DMS53 treated with DMSO at 0.1 percent for 48 hours (cell line): ENCODE data around the gene EHBP1L1.

Experiments
- DNase-seq: peaks from one replicate; lab custom pipeline; 2025; ENCODE audit not compliant: unreplicated experiment; lab: John Stamatoyannopoulos, UW

EHBP1L1 gene

DNA sequence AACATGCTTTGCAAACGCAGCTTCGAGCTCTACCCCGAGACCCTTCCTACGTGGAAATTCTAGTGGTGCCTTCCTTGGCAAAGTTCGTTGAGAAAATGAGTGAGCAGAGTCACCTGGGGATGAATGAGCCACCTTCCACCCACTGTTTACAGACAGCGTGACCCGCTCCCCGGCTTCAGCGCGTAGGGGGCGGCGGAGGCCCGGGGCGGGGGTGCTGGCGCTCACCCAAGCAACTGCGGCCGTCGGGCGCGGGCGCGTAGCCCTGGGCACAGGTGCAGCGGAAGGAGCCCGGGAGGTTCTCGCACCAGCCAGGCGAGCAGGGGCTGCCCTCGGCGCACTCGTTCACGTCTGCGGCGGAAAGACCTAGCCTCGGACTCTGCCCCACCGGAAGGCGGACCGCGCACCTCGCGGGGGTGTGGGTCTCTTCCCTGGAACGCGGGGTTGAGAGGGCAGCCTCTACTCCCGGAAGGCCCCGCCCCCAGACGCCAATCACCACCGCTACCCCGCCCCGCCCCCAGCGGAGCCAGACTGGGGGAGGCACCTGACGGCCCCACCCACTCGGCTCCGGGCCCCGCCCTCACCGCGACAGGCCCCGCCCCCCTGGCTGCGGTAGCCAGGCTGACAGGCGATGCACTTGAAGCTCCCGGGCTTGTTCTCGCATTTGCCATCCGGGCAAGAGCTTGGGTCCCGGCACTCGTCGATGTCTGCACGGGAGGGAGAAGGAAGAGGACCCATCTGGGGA, 29.5 kb upstream of the EHBP1L1 start:
- peak; percentile 95 for DNase-seq

DNA sequence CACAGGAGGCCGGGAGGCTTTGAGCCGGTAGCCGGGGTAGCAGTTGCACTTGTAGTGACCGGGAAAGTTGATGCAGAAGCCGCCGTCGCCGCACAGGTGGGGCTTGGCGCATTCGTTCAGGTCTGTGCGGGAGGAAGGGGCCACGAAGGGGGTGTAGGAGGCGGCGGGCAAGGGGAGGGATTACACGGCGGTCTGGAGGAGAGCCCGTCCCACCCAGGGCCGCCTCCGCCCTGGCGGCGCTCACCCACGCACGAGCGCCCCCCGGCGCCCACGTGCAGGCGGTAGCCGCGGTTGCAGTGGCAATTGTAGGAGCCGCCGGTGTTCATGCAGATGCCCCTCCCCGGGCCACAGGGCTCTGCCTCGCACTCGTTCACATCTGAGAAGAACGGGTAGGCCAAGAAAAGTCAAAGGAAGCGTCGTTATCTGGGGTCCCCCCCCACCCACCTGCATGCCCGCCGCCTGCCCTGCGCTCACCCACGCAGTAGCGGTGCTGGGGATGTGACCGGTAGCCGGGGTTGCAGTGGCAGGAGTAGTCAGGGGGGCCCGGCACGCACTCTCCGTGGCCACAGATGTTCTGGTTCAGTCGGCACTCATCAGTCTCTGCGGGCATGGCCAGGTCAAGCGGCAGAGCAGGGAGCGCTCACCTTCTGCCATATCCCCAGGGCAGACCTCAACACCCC, 28.3 kb upstream of the EHBP1L1 start:
- DNase-seq, result no peak

DNA sequence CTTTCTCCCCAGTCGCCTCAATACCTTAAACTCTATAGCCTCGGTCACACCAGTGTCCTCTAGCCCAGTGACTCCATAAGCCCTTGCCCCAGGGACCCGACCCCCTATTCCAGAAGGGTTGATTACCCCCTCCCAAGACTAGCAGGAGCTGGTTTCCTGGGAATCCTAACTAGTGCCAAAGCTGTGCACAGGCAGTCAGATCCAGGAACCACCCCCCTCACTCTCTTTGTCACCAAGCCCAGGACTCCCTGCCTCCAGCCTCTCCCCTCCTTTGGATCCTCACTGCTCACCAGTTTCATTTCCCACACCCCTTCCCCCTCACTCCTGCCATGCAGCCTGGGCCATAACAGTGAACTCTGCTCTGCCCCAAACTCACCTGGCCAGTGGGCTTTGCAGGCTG, 27.5 kb upstream of the EHBP1L1 start:
- DNase-seq, result no peak

DNA sequence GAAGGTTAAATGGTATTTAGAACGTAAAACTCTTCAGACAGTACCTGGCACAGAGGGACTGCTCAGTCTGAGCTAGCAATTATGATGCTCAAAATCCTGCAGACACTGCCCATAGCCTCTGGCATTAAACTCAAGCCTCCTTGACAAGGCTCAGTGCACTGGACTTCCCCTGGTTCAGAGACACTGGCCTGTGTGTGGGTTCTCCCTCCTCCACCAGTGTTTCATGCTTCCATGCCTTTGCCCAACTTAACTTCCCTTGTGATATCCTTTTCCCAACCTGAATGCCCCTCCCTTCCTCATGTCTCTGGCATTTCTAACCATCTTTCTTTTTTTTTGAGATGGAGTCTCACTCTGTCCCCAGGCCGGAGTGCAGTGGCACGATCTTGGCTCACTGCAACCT, 26.8 kb upstream of the EHBP1L1 start:
- no peak for DNase-seq

DNA sequence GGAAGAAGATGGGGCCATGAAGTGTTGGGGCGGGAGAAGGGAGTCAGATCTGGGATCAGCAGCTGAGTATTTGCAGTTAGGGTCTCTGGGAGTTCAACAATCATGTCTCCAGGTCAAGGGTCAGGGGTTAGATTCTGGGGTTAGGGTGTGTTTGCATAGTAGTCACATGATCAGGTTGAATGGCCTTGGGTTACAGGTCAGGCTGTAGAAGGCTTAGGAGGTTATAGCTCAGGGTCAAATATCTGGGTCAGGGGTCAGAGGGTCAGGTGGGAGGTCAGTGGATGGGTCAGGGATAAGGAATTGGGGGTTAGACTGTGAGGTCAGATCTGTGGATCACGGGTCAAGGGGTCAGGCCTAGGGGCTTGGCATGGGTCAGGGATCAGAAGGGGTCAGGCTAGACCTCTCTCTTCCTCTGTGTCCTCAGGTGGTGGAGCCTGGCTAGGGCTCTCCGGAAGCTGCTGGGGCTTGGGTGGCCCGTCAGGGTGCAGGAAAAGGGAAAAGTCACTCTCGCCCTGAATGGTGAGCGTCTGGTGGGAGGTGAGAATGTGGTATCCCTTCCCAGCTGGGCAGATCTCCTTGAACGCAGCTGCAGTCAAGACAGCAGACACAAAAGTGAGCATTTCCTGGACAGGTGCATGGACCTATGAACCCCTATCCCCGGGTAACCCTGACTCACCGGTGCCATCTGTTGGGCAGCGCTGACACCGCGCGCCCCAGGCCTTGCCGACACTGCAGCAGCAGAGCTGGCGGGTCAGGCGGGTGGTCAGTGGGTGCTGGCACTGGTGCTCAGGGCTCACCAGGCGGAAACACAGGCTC, 24.1 kb upstream of the EHBP1L1 start:
- peak; percentile 95 for DNase-seq

DNA sequence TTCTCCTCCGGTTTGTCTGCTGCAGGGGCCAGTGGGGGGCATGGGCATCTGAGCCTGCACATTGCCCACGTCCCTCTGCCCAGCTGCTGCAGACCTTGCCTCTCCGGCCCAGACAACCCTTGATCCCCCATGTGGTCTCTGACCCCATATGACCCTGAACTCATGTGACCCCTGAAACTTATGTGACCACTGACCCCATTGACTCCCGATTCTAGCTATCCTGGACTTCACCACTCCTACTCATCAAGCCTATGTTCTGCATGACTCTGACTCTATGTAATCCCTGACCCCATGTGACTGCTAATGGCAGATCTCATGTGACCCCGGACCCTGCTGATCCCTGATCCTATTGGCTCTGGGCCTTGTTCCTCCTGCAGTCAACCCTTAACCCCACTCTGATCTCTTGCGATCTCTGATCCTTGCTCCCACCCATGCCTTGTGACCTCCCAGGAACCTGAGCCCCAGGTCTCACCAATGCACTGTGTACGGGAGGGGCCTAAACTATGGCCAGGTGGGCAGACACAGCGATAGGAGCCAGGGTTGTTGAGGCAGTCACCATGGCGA, 23.4 kb upstream of the EHBP1L1 start:
- DNase-seq, result no peak

DNA sequence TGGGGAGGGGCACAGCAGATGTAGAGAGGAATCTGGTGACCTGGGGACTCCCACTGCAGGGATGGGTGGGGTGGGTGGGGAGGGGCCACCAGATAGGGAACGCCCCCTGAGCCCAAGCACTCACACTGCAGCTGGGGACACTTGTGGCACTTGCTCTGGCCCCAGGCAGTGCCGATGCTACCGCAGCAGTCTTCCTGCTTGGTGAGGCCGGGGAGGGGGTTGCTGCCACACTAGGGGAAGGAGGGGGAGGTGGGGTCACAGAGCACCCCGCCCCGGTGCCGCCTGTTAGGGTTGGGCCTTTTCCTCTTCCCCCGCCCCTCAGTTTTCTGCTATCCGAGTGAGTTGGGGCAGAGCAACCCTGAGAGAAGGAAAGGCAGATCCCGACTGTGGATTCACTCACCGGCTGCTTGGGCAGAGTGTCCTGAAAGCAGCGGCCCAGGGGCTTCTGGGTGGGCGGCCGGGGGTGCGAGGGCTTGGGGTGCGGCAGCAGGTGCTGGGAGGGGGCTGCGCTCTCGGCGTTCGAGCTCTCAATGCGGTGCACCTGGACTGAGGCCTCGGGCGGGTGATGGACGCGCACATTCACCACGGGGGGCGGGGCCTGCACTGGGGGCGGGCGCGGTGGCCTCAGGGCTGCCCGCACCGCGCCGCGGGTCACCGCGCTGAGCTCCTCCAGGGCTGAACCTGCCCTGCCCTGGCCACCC, 22.4 kb upstream of the EHBP1L1 start:
- peak; percentile 55 for DNase-seq

DNA sequence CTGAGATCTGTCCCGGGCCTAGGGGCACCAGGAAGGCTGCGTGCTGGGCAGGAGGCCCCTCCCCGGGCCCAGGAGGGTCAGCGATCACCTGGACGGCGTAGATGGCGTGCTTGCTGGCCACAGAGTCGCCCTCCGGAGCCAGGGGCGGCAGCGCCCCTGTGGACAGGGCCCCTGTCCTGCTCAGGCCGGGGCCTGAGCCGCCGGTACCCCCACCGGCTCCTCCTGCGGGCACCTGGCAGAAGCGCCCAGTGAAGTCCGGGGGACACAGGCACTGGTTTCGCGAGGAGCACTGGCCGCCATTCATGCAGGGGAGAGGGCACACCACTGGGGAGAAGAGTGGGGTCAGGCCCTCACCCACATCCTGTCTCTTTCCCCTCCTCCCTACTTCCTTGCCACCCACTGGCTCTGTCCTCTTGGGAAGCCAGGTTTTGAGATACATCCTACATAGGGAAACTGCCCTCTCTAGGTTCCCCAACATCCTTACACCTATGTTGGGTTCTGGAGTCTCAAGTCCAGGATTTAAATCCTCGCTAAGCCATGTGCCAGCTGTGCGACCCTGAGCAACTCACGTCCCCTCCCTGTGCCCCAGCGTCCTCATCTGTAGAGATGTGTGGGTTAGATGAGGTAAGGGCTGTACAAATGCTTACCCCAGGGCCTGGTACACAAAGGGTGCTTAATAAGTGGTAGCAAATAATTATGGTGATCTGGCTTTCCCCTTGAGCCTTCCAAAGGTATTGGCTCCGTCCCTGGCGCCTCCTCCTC, 21.6 kb upstream of the EHBP1L1 start:
- DNase-seq, result no peak

DNA sequence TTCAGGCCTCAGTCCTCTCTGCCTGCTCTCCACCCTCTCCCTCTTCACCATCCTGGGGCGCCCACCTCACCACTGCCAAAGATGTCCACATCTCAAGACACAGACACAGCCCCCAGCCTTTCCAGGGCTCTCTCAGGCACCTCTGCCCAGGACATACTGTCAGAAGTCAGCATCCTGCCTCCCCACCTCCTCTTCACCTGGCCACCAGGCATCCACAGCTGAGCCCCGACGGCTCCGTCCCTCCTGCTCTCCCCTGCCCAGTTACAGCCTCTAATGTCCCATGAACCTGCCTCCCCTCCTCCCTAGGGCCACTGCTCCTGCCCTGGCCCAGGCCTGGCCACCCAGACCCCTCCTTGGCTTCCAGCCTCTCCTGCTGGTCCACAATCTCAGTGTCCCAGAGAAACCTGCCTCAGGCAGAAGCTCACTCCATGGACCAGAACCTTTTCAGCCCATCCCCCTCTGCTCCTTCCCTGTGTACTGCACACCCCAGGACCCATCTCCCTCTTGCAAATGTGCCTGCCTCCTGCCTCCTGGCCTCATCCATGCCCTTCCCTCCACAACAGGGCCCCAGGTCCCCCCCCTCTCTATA, 20.9 kb upstream of the EHBP1L1 start:
- DNase-seq, result no peak

DNA sequence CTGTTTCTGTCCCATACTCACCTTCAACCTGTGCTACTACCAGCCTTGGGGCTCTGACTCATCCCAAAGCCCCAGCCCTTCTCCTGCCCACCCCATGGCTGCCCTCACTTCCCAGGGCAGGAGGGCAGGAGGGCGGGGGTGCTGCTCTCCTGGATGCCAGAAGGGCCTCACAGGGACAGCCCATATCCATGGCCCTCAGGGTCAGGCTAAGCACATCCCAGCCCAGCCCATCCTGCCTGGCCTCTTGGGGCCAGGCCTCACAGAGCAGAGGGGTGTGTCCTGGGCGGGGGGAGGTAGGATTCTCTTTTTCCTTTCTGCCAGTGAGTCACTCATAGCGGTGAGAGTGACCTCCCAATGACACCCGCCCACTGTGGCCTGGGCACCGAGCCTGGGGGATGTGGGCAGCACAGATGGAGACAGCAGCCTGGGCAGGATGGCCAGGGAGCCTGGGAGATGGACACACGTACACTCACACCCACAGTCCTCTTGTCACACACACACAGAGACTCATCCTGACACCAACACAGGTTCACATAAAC, 20.1 kb upstream of the EHBP1L1 start:
- DNase-seq, result no peak

DNA sequence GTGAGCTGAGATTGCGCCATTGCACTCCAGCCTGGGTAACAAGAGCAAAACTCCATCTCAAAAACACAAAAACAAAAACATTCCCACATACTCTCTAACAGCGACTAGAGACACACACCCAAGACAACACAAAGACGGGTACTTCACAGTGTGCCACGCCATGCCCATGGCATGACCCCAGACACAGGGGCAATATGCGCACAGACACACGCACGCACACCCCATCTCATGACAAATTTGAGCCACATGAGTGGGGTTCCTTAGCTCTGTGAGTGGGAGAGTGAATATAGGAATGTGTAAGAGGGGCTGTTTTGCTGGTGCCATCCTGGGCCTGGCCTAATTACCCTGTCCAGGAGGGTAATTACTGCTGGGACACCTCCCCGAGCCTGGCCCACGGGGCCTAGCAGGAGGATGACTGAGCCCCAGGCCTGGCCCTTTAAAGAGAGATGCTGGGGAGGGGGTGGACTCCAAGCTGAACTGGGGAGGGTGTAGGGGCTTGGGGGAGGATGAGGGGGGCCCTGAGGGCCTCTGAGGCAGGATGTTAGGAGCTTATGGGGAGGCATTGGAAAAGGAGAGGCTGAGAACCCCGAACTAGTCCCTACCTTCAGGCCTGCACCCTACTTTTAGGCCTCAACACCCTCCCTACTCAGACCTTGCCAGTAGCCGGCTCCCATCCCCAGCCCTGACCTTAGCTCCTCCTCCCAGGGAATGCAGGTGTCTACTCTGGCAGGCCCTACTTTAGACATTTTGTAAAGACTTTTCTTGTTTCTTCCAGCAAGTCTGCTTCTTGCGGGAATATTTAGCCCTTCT, 19.2 kb upstream of the EHBP1L1 start:
- no peak for DNase-seq

DNA sequence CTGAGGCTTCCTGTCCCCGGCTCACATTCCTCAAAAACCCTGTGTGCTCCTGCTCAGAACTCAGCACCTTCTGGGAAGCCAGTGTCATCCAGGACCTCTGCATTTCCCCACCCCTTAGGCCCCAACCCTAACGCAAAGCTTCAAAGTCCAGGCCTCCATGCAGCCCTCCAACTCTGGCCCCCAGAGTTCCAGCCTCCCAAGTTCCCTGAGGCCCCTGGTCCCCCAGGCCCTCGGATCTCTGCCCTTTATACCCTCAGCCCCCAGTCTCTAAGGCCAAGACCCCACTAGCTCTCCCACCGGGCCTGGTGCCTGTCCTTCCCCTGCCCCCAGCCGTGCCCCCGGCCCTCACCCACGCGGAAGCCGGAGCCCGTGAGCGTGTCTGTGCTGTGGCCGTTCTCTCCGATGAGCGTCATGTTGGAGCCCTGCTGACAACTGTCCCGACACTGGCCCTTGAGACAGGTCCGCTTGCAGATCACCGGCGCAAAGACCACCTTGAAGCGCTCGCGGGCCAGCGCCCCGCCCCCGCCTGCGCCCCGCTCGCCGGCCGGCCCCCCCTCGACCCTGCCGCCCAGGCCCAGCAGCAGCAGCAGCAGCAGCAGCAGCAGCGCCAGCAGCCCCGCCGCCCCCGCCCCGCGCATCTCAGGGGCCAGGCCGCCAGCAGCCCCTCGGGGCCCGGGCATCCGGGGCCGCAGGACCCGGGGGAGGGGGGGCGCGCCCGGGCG, 18.4 kb upstream of the EHBP1L1 start:
- no peak for DNase-seq

DNA sequence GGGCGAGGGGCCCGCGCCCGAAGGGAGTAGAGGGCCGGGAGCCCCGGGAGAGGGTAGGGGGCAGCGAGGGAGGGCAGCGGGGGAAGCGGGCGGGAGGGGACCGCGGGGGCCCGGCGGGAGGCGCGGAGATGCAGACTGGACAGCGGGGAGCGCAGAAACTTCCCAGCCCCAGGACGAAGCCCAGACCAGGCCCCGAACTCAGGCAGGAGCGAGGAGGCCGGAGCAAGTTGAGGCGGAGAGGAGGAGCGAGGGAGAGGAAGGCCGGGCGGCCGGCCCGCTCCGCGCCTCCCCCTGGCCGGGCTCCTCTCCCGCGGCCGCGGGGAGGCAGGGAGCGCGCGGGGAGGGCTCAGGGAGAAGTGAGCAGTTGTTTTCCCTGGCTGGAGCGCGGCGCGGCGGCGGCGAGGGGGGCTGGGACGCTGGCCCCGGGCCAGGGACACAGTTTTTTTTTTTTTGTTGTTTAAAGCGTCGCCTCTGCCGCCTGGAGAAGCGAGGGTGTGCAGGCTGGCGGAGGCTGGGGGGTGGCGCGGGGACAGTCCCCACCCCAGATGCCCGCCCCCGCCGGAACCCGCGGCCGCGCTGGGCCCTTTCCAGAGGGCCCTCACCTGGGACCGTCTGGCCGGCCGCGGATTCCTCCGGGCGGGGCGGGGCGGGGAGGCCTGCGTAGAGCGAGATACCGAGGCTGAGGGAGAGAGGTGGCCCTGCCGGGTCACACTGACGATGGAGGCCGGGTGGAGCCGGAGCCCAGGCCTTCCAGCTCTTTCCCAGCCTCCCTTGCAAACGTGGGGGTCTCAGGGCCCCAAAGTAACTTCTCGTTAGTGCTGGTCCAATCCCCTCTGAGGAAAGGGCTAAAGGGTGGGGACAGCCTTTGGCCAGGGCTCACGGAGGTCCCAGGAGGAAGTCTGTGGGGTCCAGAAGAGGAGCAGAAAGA, 17.6 kb upstream of the EHBP1L1 start, which contains the start of gene LTBP3:
LTBP3 (minus strand) TSS at position 358 of the 928 bp plus-strand sequence. CDS start 400 bp downstream, outside the sequence.
- DNase-seq, result peak; percentile 56

DNA sequence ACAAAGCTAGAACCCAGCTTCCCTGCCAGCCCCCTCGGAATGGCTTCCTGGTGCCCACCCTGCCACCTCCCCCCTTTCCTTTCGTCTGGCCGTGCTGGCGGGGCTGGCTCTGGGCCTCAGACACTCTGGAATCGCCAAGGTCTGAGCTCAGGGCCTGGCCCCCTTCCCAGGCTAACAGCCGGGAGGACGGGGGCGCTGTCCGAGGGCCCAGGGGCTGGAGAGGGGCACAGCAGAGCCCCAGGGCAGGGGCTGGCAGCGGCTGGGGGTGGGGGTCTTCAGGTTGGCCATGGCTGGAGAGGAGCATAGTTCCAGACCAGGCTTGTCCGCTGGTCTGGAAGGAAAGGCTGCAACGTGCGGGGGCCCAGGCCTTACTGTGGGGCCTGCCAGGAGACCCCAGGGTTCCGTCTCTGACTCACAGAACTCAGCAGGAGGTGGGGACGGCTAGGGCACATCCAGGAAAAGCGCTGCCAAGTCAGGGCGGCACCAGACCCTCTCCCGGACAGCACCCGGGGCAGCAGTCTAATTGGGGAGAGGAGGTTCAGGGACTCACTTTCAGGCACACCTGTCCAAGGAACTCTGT, 16.8 kb upstream of the EHBP1L1 start:
- DNase-seq, result no peak

DNA sequence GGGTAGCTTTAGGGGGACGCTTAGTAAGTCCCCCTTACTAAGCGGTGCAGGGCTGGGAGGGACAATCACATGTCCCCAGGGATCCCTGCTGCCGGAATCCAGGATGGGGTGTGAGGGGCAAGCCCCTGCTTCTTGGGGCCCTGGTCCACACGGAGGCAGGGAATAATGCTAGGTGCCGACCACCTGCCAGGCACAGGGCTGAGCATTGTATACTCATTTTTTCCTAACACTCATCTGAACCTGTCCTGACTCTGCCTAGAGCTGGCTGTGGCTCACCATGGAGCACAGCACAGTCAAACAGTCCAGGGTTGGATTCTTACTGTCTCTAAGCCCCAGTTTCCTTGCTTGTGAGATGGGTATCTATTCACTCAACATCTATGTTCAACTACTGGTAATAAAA, 16.3 kb upstream of the EHBP1L1 start:
- DNase-seq, result no peak

DNA sequence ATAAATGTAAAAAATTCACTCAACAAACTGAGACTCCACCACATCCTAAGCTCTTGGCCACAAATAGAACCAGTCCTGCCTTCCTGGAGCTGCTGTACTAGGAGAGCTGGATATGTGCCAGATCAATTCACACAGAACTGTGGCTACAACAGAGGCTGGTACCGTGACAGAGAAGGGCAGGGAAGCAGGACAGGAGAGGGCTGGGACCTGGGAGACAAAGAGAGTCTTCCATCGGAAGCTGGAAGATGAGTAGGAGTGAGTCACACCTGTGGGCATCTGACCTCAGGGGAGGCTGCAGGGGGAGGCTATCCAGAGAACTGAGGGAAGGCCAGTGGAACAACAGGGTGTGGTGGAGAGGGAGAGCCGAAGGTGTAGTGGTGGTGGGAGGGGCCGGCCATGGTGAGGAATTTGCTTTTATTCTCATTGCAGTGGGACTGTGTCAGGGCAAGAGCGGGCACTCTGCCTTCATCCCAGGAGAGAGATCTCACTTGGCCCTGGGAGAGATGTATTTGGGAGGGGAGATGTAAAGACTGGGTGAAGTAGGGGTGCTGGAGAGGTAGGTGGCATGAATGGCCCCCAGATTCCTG, 15.8 kb upstream of the EHBP1L1 start:
- peak; percentile 90 for DNase-seq
